H1 (cell line): ENCODE data around the gene RBM17. TPM values are rescaled to one million over a fixed set of nuclear protein-coding genes. Genes with fewer than 3 reads are reported as not detected.

Source experiments
- CTCF ChIA-PET: fragments of 300-600 bp; sonication (Branson Sonifier 250); formaldehyde crosslinking; loops from one replicate; lab custom pipeline; 2021; ENCODE audit not compliant: partially characterized antibody; lab: Charles Lee
- POLR2A ChIA-PET: fragments of 300-600 bp; sonication (Branson Sonifier 250); formaldehyde crosslinking; loops from one replicate; lab custom pipeline; 2021; ENCODE audit warnings: inconsistent platforms; ENCODE audit not compliant: partially characterized antibody; lab: Charles Lee
- DNase-seq, 2 experiments: peaks; one replicate each; pipeline versions ENCODE4 v3.0.0 to v3.0.0-alpha.2; 2010 to 2022; ENCODE audit warnings: low spot score in 2 of 2, low read depth in 1 of 2, mixed read lengths in 1 of 2
- FAIRE-seq: peaks from 2 replicates; lab custom pipeline; 2011; peaks lifted over from hg19 to GRCh38; lab: Jason Lieb, UNC
- H2AFZ ChIP-seq: 2 replicates; pipeline ENCODE4 v1.8.1; 2012; ENCODE audit warnings: low read length, inconsistent platforms
- H2AK5ac ChIP-seq: 2 replicates; pipeline ENCODE4 v1.6.1; 2013; ENCODE audit warnings: low read depth, low read length
- H2BK120ac ChIP-seq: replicated peaks from 2 replicates; pipeline ENCODE3; 2013; ENCODE audit warnings: low read depth, low read length, inconsistent platforms
- H2BK12ac ChIP-seq: 2 replicates; pipeline ENCODE4 v1.6.1; 2013; ENCODE audit warnings: low read depth, low read length
- H2BK15ac ChIP-seq: 2 replicates; pipeline ENCODE4 v1.6.1; 2013; ENCODE audit warnings: low read length
- H2BK20ac ChIP-seq: 2 replicates; pipeline ENCODE4 v1.6.1; 2013; ENCODE audit warnings: low read length
- H2BK5ac ChIP-seq: 2 replicates; pipeline ENCODE4 v1.6.1; 2013; ENCODE audit warnings: low read depth, low read length
- H3K14ac ChIP-seq: 2 replicates; pipeline ENCODE4 v1.6.1; 2013; ENCODE audit warnings: inconsistent platforms; ENCODE audit not compliant: insufficient read length
- H3K18ac ChIP-seq: 2 replicates; pipeline ENCODE4 v1.6.1; 2013; ENCODE audit warnings: low read length; ENCODE audit errors: extremely low read depth
- H3K23ac ChIP-seq: 2 replicates; pipeline ENCODE4 v1.6.1; 2013; ENCODE audit warnings: inconsistent platforms; ENCODE audit not compliant: insufficient read length
- H3K23me2 ChIP-seq: 2 replicates; pipeline ENCODE4 v1.6.1; 2013; ENCODE audit warnings: low read depth, low read length
- H3K27ac ChIP-seq: 2 replicates; pipeline ENCODE4 v1.6.1; 2011; ENCODE audit warnings: low read depth, low read length, inconsistent platforms
- H3K27me3 ChIP-seq, 4 experiments: replicated peaks in 1 of 4; 1 replicate in 1 of 4; 2 replicates in 3 of 4; pipeline versions ENCODE4 v1.6.1 to v1.8.1; 2011 to 2013; ENCODE audit warnings: low read length in 3 of 4, mild to moderate bottlenecking in 3 of 4, inconsistent platforms in 2 of 4, mixed read lengths in 2 of 4, moderate library complexity in 1 of 4; ENCODE audit not compliant: control insufficient read depth in 3 of 4, insufficient read depth in 3 of 4; ENCODE audit errors: extremely low read depth in 1 of 4
- H3K36me3 ChIP-seq, 4 experiments: 2 replicates each; pipeline versions ENCODE4 v1.6.1 to v1.8.1; 2011 to 2013; ENCODE audit warnings: mild to moderate bottlenecking in 4 of 4, low read length in 3 of 4, moderate library complexity in 2 of 4, control low read depth in 1 of 4, inconsistent platforms in 1 of 4; ENCODE audit not compliant: insufficient read depth in 4 of 4, control insufficient read depth in 2 of 4
- H3K4ac ChIP-seq: replicated peaks from 2 replicates; pipeline ENCODE3; 2013; ENCODE audit warnings: low read length, low read depth, mixed read lengths, inconsistent platforms; ENCODE audit not compliant: insufficient read length
- H3K4me1 ChIP-seq, 4 experiments: replicated peaks in 1 of 4; 1 replicate in 1 of 4; 2 replicates in 3 of 4; pipeline versions ENCODE4 v1.6.1 to v1.8.1; 2011 to 2013; ENCODE audit warnings: low read length in 3 of 4, inconsistent platforms in 2 of 4, mixed read lengths in 1 of 4; ENCODE audit not compliant: insufficient read depth in 4 of 4, control insufficient read depth in 3 of 4
- H3K4me2 ChIP-seq, 2 experiments: 2 replicates each; pipeline versions ENCODE4 v1.6.1 to v1.8.1; 2011 to 2013; ENCODE audit warnings: low read depth in 2 of 2, low read length in 2 of 2, control low read depth in 1 of 2, inconsistent platforms in 1 of 2, mild to moderate bottlenecking in 1 of 2; ENCODE audit not compliant: insufficient read depth in 1 of 2
- H3K4me3 ChIP-seq, 4 experiments: fragments of 200-600, 300-600 bp in 1 of 4; sonication (generic), shearing (Covaris generic), sonication (Bioruptor Twin) in 1 of 4; 2 replicates each; pipeline versions ENCODE4 v1.5.1 to v1.8.1; 2011 to 2016; ENCODE audit warnings: low read length in 4 of 4, low read depth in 3 of 4, control low read depth in 2 of 4, inconsistent platforms in 2 of 4, mild to moderate bottlenecking in 2 of 4, mixed read lengths in 1 of 4, moderate library complexity in 1 of 4; ENCODE audit not compliant: insufficient read depth in 2 of 4; ENCODE audit errors: extremely low read depth in 1 of 4
- H3K56ac ChIP-seq: replicated peaks from 2 replicates; pipeline ENCODE3; 2013; ENCODE audit warnings: low read depth, mild to moderate bottlenecking, mixed read lengths, low read length, inconsistent platforms; ENCODE audit not compliant: insufficient read length
- H3K79me1 ChIP-seq: 2 replicates; pipeline ENCODE4 v1.6.1; 2013; ENCODE audit warnings: low read depth, low read length, control low read depth
- H3K79me2 ChIP-seq, 2 experiments: 2 replicates each; pipeline versions ENCODE4 v1.6.1 to v1.8.1; 2012 to 2013; ENCODE audit warnings: low read length in 2 of 2, mild to moderate bottlenecking in 2 of 2, inconsistent platforms in 1 of 2; ENCODE audit not compliant: insufficient read depth in 2 of 2, control insufficient read depth in 1 of 2
- H3K9ac ChIP-seq, 4 experiments: replicated peaks in 1 of 4; 1 replicate in 1 of 4; 2 replicates in 3 of 4; pipeline versions ENCODE4 v1.6.1 to v1.8.1; 2011 to 2013; ENCODE audit warnings: low read depth in 3 of 4, low read length in 3 of 4, control low read depth in 2 of 4, mild to moderate bottlenecking in 2 of 4, moderate library complexity in 2 of 4, inconsistent platforms in 1 of 4; ENCODE audit errors: extremely low read depth in 1 of 4
- H3K9me3 ChIP-seq, 2 experiments: 2 replicates each; pipeline versions ENCODE4 v1.6.1 to v1.8.1; 2012 to 2013; ENCODE audit warnings: mild to moderate bottlenecking in 2 of 2, moderate library complexity in 2 of 2, control low read depth in 1 of 2, inconsistent platforms in 1 of 2, low read depth in 1 of 2, low read length in 1 of 2, mixed read lengths in 1 of 2; ENCODE audit not compliant: insufficient read depth in 2 of 2
- H4K20me1 ChIP-seq, 2 experiments: replicated peaks in 1 of 2; 2 replicates each; pipeline versions ENCODE3 to v1.8.1; 2011 to 2013; ENCODE audit warnings: inconsistent platforms in 2 of 2, low read length in 2 of 2, mild to moderate bottlenecking in 1 of 2; ENCODE audit not compliant: insufficient read depth in 2 of 2, control insufficient read depth in 1 of 2
- H4K5ac ChIP-seq: 2 replicates; pipeline ENCODE4 v1.6.1; 2013; ENCODE audit warnings: low read length, low read depth, mixed read lengths, inconsistent platforms; ENCODE audit not compliant: insufficient read length
- H4K8ac ChIP-seq: 2 replicates; pipeline ENCODE4 v1.8.0; 2013; ENCODE audit warnings: mild to moderate bottlenecking, moderate library complexity, low read length, inconsistent platforms; ENCODE audit not compliant: insufficient read depth; ENCODE audit errors: extremely low read depth
- H4K91ac ChIP-seq: replicated peaks from 2 replicates; pipeline ENCODE3; 2013; ENCODE audit warnings: low read length, mixed read lengths, inconsistent platforms; ENCODE audit not compliant: insufficient read length
- ATF2 ChIP-seq: IDR thresholded peaks from 2 replicates; pipeline ENCODE4 v1.6.1; 2012; ENCODE audit warnings: low read length, inconsistent platforms
- CREB1 ChIP-seq: IDR thresholded peaks from 2 replicates; pipeline ENCODE4 v1.6.1; 2012; ENCODE audit warnings: inconsistent platforms
- CTCF ChIP-seq, 3 experiments: IDR thresholded peaks; 1 replicate in 2 of 3; 2 replicates in 1 of 3; pipeline versions ENCODE4 v1.5.1 to v1.6.1; 2011; ENCODE audit warnings: low read length in 3 of 3, mild to moderate bottlenecking in 3 of 3, inconsistent platforms in 2 of 3, low read depth in 1 of 3, moderate library complexity in 1 of 3; ENCODE audit not compliant: insufficient read depth in 1 of 3; ENCODE audit errors: control extremely low read depth in 1 of 3
- GTF2F1 ChIP-seq: IDR thresholded peaks from 2 replicates; pipeline ENCODE4 v1.6.1; 2012; ENCODE audit warnings: low read depth, low read length, improper control_type of control experiment, borderline replicate concordance
- HDAC6 ChIP-seq: IDR thresholded peaks from one replicate; pipeline ENCODE4 v1.7.1; 2012; ENCODE audit warnings: low read depth, mild to moderate bottlenecking, inconsistent platforms, low read length, moderate library complexity
- POU5F1 ChIP-seq: IDR thresholded peaks from 2 replicates; pipeline ENCODE4 v1.6.1; 2011; ENCODE audit warnings: low read depth, mild to moderate bottlenecking, low read length, moderate library complexity
- RNF2 ChIP-seq: fragments of 200-900, 300-1000 bp; sonication (generic); IDR thresholded peaks from 2 replicates; pipeline ENCODE4 v1.7.1; 2016; ENCODE audit warnings: borderline replicate concordance, low read depth, mild to moderate bottlenecking, antibody characterized with exemption, low read length; ENCODE audit not compliant: poor library complexity, severe bottlenecking; ENCODE audit errors: missing control alignments
- SAP30 ChIP-seq: fragments of 300-600 bp; sonication (generic); IDR thresholded peaks from 2 replicates; pipeline ENCODE4 v1.7.1; 2012; ENCODE audit warnings: low read length, moderate library complexity, mild to moderate bottlenecking, inconsistent platforms; ENCODE audit not compliant: insufficient read depth, insufficient replicate concordance
- SP2 ChIP-seq: IDR thresholded peaks from 2 replicates; pipeline ENCODE4 v1.6.1; 2012; ENCODE audit warnings: mild to moderate bottlenecking, low read length, inconsistent platforms
- TAF1 ChIP-seq: IDR thresholded peaks from 2 replicates; pipeline ENCODE4 v1.6.1; 2011; ENCODE audit warnings: mild to moderate bottlenecking, low read depth, low read length
- WGBS, 2 experiments: shearing (Covaris generic) in 1 of 2; methylation state at CpG; one replicate each; pipeline versions ENCODE4 v1.1.6 to v1.1.7; 2013 to 2015; ENCODE audit warnings: low lambda C conversion rate in 2 of 2, mixed read lengths in 2 of 2, inconsistent platforms in 1 of 2, low coverage in 1 of 2, missing lambda C conversion rate in 1 of 2; ENCODE audit not compliant: insufficient replicate concordance in 2 of 2, insufficient coverage in 1 of 2, insufficient read length in 1 of 2; ENCODE audit errors: extremely low coverage in 1 of 2, missing lambda C conversion rate in 1 of 2; 5-methylcytosine and 5-hydroxymethylcytosine counted together
- polyA plus RNA-seq, 7 experiments: library from polyadenylated mRNA; depleted of rRNA in 3 of 7; stranded (reverse) in 5 of 7; unstranded in 2 of 7; fragments of >200 nt in 5 of 7; fragments of 200-250 nt in 2 of 7; gene quantifications; 1 replicate in 5 of 7; 2 replicates in 1 of 7; 4 replicates in 1 of 7; pipeline versions ENCODE4 v1.2.1 to v1.2.3, GENCODE V29; 2011 to 2013; ENCODE audit warnings: missing spikeins in 2 of 7, mixed read lengths in 2 of 7
- total RNA-seq: library from RNA; stranded (reverse); fragmentation: NEBNext Ultra II Directional; extraction: Animal tissue kit (Norgen Biotek cat#: 25700); gene quantifications from 2 replicates; pipeline ENCODE4 v1.2.1, GENCODE V29; 2021

Gene RBM17
- total and polyA plus RNA-seq, 2 of the 8 experiments (the other 6 are each of a cell fraction or from before 2014, with no cell fraction given) = 15.7 to 128 TPM

- H2BK120ac ChIP-seq = no peak overlapping the region
- no peak overlapping the region for H3K14ac ChIP-seq
- H4K8ac ChIP-seq = no peak overlapping the region
- no peak overlapping the region for H4K91ac ChIP-seq
- no peak overlapping the region for H3K23ac ChIP-seq
- no peaks in the 10 kb centered on the region for H4K20me1 ChIP-seq
- no peak overlapping the region for H2AFZ ChIP-seq
- H3K4me1 ChIP-seq = no peaks in the 10 kb centered on the region
- H3K36me3 ChIP-seq = no peaks in the 10 kb centered on the region
- H3K23me2 ChIP-seq = no peaks in the 10 kb centered on the region; the same call in 1 of the 2 replicates
- no peak overlapping the region for H2AK5ac ChIP-seq
- H3K18ac ChIP-seq = no peak overlapping the region
- no peak for DNase-seq
- H3K9ac ChIP-seq = no peak overlapping the region
- no peak overlapping the region for H4K5ac ChIP-seq
- H3K79me1 ChIP-seq = no peaks in the 10 kb centered on the region
- no peak overlapping the region for H2BK15ac ChIP-seq
- no peak overlapping the region for H2BK12ac ChIP-seq
- peaks cover 0 to 1% (median 0%) of the 10 kb centered on the region in 4 experiments; a peak in 1 of 7 replicates for H3K27me3 ChIP-seq
- H3K9me3 ChIP-seq = no peaks in the 10 kb centered on the region
- H3K27ac ChIP-seq = no peak overlapping the region
- no peak overlapping the region for H3K4ac ChIP-seq
- no peak overlapping the region for H3K56ac ChIP-seq
- no peak overlapping the region for H2BK5ac ChIP-seq
- 86% methylated on average over 5 of the region's 5 CpGs; no CpG with 5 or more reads in 1 of the 2 experiments for WGBS, 2 experiments
- H3K4me2 ChIP-seq = no peak overlapping the region
- H3K79me2 ChIP-seq = no peaks in the 10 kb centered on the region
- POLR2A ChIA-PET = no interaction called here
- CTCF ChIA-PET = no interaction called here
- no peak for FAIRE-seq
- no peak overlapping the region for H3K4me3 ChIP-seq
- no peak overlapping the region for H2BK20ac ChIP-seq
- no peak for TF ChIP-seq TAF1
- TF ChIP-seq SP2 = no peak
- no peak for TF ChIP-seq SAP30
- TF ChIP-seq CREB1 = no peak
- no peak for TF ChIP-seq ATF2
- TF ChIP-seq GTF2F1 = no peak
- TF ChIP-seq POU5F1 = no peak
- no peak for TF ChIP-seq RNF2
- no peak for TF ChIP-seq HDAC6
- no peak for TF ChIP-seq CTCF (IDR thresholded peaks at IDR 0.05; ENCODE audit: control extremely low read depth in 1 of 3, insufficient read depth in 1 of 3, low read depth in 1 of 3, low read length in 3 of 3)
Measured at GRCh38 chr10:6040205-6040604, 48.6 kb upstream of the RBM17 start.
